Mesothelial cell of epicardium (in vitro differentiated cells): ENCODE measurements around the gene GPR183. TPM values are rescaled to one million over a fixed set of nuclear protein-coding genes. Genes with fewer than 3 reads are reported as not detected.

Experiments used
- DNase-seq, 2 experiments: peaks; one replicate each; pipeline ENCODE4 v3.0.0; 2021; ENCODE audit warnings: low spot score in 2 of 2; ENCODE audit not compliant: unreplicated experiment in 2 of 2
- H3K27ac Mint-ChIP-seq: 2 replicates; pipeline ENCODE4 v1.8.0; 2021; ENCODE audit warnings: mixed read lengths
- H3K27me3 Mint-ChIP-seq: 2 replicates; pipeline ENCODE4 v1.8.0; 2021; ENCODE audit warnings: low read depth, mixed read lengths
- H3K36me3 Mint-ChIP-seq: 2 replicates; pipeline ENCODE4 v1.8.0; 2021; ENCODE audit warnings: mixed read lengths
- H3K4me1 Mint-ChIP-seq: 2 replicates; pipeline ENCODE4 v1.8.0; 2021; ENCODE audit warnings: mixed read lengths
- H3K4me3 Mint-ChIP-seq: 2 replicates; pipeline ENCODE4 v1.8.0; 2021; ENCODE audit warnings: mild to moderate bottlenecking, moderate library complexity, mixed read lengths
- H3K9me3 Mint-ChIP-seq: 2 replicates; pipeline ENCODE4 v1.8.0; 2021; ENCODE audit warnings: mixed read lengths
- CTCF ChIP-seq: fragments of 200-600 bp; sonication (generic); IDR thresholded peaks from one replicate; pipeline ENCODE4 v1.5.0; 2021; ENCODE audit warnings: antibody characterized with exemption; ENCODE audit not compliant: unreplicated experiment
- total RNA-seq: library from RNA; stranded (reverse); gene quantifications from 3 replicates; pipeline ENCODE4 v1.2.1, GENCODE V29; 2021

Gene GPR183
- total RNA-seq, 1 donor from 2014 or later = 0.25 TPM

GRCh38 chr13:99263126-99263785 lies 43.9 kb downstream of the GPR183 start:
- Mint-ChIP-seq H3K36me3 (peaks cover 3% of the 10 kb centered on the region), H3K9me3 (no peaks in the 10 kb centered on the region), H3K4me3 (no peak overlapping the region), H3K27me3 (no peaks in the 10 kb centered on the region), H3K27ac (no peak overlapping the region), H3K4me1 (no peaks in the 10 kb centered on the region)
- TF ChIP-seq CTCF = no peak
- DNase-seq = no peak

- no peak overlapping the region for H3K4me3 Mint-ChIP-seq
- H3K4me1 Mint-ChIP-seq = no peaks in the 10 kb centered on the region
- DNase-seq = no peak
- H3K9me3 Mint-ChIP-seq = no peaks in the 10 kb centered on the region
- TF ChIP-seq CTCF = no peak
- H3K36me3 Mint-ChIP-seq = peaks cover 3% of the 10 kb centered on the region
- no peak overlapping the region for H3K27ac Mint-ChIP-seq
- H3K27me3 Mint-ChIP-seq = no peaks in the 10 kb centered on the region
These were observed 46.1 kb downstream of the GPR183 start for GRCh38 chr13:99261059-99261458.

- Mint-ChIP-seq H3K9me3 (no peaks in the 10 kb centered on the region), H3K27ac (no peak overlapping the region), H3K4me1 (no peaks in the 10 kb centered on the region), H3K36me3 (peaks cover 8% of the 10 kb centered on the region), H3K27me3 (no peaks in the 10 kb centered on the region), H3K4me3 (no peak overlapping the region)
- DNase-seq = no peak
- no peak for TF ChIP-seq CTCF
These were observed 47.0 kb downstream of the GPR183 start for GRCh38 chr13:99260216-99260615.

GRCh38 chr13:99258946-99259345 lies 48.3 kb downstream of the GPR183 start:
- Mint-ChIP-seq H3K9me3 (no peaks in the 10 kb centered on the region), H3K4me1 (no peaks in the 10 kb centered on the region), H3K27ac (no peak overlapping the region), H3K4me3 (no peak overlapping the region), H3K36me3 (peaks cover 14% of the 10 kb centered on the region), H3K27me3 (no peaks in the 10 kb centered on the region)
- DNase-seq = no peak
- TF ChIP-seq CTCF = no peak

GRCh38 chr13:99258210-99258860 lies 48.9 kb downstream of the GPR183 start, which contains the start of gene GPR18:
Gene GPR18 (minus strand): TSS chr13:99258379. CDS start chr13:99255872, 2,507 bp downstream.
- Mint-ChIP-seq H3K27ac (no peak within 1 kb of the TSS), H3K36me3 (peaks cover 14% of the 10 kb centered on the region), H3K4me1 (no peaks in the 10 kb centered on the region), H3K4me3 (no peak within 1 kb of the TSS), H3K9me3 (no peaks in the 10 kb centered on the region), H3K27me3 (no peaks in the 10 kb centered on the region)
- no peak for TF ChIP-seq CTCF
- no peak for DNase-seq
